ENCODE data around the gene PRAF2.

Gene PRAF2

GRCh38 chrX:49041744-49042580 lies 31.8 kb downstream of the PRAF2 start:
- no peak for DNase-seq

DNA sequence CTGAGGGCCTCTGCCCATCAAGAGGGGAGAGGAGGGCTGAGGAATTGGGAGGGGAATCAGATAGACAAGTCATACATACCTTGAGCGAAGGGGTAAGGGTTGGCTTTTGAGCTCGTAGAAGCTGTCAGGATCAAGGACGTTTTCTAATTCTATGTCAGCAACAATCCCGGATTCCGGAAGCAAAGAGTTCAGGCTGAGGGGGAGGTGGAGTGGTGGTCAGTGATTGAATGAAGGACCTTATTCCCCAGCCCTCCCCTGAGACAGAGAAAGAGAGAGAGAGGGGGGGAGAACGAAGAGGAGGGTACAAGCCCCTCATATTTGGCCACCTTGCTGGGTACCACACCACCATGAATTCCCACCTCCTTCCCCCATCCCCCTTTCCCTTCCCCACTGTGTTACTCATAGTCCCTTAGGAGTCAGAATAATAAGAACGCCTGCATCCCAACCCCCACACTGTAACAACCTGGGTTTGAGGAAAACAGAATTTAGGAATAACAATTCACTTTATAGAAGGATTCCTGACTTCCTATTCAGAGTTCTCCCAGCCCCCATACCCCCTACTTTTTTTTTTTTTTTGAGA lies 33.3 kb downstream of the PRAF2 start:
- no peak for DNase-seq

GRCh38 chrX:49039598-49040375 lies 34.0 kb downstream of the PRAF2 start:
- peak; percentile 53 for DNase-seq

DNA sequence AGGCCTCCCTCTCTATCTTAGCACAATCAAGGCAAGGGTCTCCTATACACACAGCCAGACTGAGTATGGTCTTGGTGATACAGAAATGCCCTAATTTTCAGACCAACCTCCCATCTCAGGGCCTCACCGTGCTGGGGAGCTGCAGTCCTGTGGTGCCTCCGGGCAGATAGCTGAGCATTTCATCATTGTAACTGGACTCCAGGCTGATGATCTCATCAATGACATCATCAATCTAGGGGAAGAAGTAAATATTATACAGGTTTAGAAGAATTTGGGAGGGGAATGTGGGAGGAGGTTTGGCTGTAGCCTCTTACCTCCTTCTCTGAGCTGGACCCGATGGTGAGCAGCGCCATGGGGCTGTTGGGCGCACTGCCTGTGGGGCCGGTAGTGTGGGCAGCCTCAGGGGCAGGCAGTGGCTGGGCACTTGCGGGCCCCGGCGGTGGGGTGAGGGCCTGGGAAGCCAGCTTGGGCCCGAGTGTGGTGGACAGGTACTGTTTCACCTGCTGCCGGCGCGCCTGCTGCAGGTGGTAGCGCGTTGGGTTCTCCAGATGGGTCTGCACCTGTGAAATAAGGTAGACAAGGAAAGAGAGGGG lies 35.8 kb downstream of the PRAF2 start:
- no peak for DNase-seq

DNA sequence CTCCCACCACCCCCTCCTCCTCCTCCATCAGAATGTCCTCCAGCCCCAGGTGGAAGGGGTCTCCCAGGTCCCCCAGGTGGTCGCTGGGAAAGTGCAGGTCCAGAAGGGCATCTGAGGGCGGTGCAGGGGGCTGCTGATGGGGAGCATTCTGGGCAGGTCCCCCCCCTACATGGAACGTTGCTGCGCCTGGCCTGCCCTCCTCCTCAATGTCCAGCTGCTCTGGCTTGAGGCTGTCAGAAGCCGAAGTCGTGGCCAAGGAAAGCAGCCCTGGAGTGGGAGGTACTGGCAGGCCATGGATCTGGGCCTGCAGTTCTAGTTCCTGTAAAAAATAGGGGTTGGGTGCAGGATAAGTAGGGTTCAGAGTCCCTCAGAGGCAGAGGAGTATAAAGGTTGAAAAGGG lies 43.5 kb downstream of the PRAF2 start:
- no peak for DNase-seq

DNA sequence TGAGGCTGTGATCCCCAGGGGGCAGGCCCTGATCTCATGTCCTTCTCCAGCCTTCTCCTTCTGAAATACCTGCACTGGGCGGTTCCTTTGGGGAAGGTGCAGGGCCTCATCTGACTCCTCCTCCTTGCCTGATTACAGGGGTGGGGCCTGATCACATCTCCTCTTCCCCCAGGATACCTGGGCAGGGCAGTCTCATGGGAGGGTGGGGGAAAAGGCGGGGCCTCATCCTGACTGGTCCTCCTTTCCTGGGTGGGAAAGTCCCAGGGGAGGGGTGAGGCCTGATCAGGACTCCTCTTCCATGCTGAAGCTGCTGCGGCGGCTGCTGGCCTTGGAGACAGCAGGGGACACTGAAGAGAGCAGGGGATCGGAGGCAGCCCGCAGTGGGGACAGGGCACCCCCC lies 43.9 kb downstream of the PRAF2 start:
- DNase-seq, result no peak
